Epidermal melanocyte (primary cell): ENCODE measurements around the gene ELAC1.
"Not testable (repeated sequence)": the region's sequence is repeated elsewhere in the genome, so short reads cannot be mapped to it uniquely, and the experiment has no call there.

ENCODE experiments used
- DNase-seq: peaks from one replicate; pipeline ENCODE4 v3.0.0; 2011; ENCODE audit warnings: low spot score; ENCODE audit not compliant: insufficient read length

ELAC1 gene, protein sequence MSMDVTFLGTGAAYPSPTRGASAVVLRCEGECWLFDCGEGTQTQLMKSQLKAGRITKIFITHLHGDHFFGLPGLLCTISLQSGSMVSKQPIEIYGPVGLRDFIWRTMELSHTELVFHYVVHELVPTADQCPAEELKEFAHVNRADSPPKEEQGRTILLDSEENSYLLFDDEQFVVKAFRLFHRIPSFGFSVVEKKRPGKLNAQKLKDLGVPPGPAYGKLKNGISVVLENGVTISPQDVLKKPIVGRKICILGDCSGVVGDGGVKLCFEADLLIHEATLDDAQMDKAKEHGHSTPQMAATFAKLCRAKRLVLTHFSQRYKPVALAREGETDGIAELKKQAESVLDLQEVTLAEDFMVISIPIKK

DNA sequence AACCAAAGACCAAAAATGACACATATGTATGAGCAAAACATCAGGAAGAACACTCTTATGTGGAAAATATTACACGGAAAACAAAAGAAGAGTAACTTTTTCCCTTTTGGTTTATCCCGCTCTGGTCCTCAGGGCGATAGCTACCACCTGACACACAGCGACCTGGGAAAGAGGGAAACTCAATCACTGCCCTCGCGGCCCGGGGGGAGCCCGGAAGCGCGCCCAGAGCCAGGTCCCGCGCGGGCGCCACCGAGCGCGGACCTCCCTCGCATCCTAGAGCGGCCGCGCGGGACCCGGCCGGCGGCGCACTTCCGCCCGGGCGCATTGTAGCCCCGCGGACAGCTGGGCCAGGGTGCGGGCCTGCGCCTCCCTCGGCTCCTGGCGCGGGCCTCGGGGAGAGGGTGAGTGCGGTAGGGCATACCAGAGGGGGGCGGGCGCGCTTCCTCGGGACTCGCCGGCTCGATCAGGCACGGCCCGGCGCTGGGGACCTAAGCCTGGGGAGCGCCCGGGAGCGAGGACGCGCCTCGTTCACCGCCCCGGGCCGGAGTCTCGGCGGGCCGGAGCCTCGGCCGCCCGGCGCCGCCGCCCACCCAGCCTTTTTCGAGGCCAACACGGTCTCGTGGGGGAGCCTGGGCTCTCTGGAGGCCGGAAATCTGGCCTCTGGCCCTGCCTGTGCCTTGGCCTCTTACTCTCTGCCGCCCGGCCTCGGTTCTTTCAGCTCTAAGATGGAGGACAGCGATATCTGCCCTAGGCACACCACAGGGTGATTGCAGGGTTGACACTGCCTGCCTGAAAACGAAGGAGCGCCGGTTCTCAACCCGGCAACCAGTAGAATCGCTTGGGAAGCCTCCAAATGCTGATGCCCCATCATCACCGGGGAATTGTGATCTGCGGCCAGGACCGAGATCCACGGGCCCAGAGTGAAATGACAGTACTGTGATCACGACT is at the start of gene ELAC1:
Gene ELAC1 (plus strand): TSS at position 327 of the 948 bp plus-strand sequence. CDS start 6,365 bp downstream, outside the sequence.
- peak; percentile 67 for DNase-seq

DNA sequence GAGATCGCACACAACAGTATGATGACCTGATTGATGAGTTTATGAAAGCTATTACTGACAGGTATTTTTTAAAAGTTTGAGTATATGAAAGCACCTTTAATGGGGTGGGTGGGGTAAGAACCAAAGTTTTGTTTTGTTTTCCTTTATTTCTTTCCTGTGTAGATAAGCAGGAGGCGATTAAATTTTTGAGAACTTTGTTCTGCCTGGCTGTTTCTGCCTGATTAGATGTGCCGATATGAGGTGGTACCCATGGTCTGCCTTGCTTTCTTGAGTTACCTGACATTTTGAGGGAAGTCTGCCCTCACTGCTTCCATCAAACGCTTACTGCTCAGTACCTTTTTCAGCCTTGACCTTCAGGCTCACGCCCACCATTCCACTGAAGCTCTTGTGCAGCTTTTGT is 49.7 kb upstream of the ELAC1 start:
- no peak for DNase-seq

DNA sequence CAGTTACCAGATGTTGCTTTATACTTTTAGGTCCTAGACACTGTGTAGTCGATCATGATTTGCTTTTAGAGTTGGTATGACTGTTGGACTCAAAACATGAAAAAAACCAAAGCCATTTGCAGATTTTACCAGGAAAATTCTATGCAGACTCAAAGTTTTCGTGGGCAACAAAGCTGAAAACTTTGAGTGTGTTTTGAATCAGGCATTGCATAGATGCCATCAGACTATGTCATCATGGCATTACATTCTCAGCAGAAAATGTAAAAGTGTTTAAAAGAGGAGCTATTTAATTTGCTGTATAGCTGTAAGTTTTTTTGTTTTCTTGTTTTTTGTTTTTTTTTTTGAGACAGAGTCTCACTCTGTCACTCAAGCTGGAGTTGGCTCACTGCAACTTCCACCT is 43.5 kb upstream of the ELAC1 start:
- DNase-seq, result no peak

DNA sequence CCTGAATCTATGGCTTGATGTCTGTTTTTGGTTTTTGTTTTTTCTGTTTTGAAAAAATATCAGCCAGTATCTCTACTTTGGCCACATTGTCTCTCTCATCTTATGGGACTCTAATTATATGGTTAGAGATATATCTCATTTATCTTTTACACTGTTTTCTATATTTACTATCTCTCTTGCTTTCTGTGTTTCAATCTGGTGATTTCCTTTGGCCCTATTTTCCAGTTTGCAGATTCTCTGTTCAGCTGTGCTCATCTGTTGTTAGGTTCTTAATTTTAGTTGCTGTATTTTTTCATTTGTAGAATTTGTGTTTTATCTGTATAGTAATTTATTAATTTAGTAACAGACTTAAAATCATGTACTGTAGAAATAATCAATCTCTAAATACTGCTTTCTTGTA is 41.3 kb upstream of the ELAC1 start:
- no peak for DNase-seq

DNA sequence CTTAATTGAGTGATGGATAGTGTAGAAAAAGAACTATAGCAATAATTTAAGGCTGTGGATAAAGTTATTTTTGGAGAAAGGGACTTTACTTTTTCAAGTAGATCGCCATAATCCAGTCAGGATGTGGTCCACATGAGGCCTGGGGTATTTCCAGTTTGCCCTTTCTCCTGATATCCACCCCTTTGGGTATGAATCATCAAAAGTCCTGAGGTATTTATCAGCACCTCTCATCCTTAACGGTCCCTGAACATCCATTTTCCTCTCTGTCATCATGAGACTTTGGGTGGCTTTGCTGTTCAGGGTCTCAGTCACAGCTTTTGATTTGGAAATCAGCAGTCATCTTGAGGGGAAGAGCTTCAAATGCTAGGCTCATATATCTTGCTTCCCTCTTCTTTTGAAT is 39.3 kb upstream of the ELAC1 start:
- no peak for DNase-seq

DNA sequence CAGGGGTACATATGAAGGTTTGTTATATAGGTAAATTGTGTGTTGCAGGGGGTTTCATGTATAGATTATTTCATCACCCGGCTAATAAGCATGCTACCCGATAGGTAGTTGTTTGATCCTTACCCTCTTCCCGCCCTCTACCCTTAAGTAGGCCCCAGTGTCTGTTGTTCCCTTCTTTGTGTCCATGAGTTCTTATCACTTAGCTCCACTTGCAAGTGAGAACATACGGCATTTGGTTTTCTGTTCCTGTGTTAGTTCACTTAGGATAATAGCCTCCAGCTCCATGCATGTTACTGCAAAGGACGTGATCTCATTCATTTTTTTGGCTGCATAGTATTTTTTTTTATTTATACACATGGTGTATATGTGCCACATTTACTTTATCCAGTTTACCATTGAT is 34.2 kb upstream of the ELAC1 start:
- no peak for DNase-seq

DNA sequence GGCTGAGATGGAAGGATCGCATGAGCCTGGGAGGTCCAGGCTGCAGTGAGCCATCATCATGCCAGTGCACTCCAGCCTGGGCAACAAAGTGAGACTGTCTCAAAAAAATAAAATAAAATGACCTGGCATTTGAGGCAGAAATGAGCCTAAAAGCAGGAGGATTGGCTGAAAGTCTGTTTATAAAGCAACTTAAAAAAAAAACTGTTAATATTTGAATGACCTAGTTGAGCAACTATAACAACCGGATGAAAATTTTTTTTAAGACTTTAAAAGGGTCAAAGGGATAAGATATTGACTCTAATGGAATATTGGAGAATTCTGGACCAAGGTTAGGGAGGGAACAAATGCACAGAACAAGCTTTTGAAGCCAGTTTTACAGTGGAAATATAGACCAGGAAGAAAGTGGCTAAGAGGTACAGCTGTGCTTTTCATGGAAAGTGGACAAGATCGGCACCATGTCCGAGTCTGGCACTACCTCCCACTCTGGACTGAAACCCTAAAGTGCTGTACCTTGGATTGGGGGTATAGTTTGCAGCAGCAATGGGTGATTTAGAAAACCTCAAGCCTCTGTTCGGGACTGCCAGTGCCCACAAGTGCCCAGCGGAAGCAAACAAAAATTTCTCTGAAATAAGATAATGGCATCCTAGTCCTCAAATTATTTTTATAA is 33.2 kb upstream of the ELAC1 start:
- DNase-seq, result no peak

DNA sequence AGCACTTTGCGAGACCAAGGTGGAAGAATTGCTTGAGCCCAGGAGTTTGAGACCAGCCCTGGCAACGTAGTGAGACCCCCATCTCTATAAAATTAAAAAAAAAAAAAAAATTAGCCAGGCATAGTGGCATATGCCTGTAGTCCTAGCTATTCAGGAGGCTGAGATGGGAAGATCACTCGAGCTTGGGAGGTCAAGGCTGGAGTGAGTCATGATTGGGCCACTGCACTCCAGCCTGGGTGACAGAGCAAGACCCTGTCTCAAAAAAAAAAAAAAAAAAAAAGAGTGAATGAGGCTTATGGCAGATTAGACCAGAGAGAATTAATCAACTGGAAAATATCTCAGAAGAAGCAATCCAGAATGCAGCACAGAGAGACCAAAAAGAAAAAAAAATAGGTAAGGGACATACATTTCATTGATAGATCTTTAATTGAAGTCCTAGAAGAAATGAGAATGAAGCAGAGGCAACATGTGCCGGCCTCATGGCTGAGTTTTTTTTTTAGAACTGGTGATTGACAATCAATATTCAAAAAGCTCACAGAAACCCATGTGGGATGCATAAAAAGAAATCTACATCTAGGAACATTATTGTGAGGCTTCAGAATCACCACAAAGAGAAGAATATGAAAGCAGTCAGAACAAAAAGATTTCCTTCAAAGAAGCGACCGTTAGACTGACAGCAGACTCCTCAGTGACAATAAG is 32.2 kb upstream of the ELAC1 start:
- no peak for DNase-seq

DNA sequence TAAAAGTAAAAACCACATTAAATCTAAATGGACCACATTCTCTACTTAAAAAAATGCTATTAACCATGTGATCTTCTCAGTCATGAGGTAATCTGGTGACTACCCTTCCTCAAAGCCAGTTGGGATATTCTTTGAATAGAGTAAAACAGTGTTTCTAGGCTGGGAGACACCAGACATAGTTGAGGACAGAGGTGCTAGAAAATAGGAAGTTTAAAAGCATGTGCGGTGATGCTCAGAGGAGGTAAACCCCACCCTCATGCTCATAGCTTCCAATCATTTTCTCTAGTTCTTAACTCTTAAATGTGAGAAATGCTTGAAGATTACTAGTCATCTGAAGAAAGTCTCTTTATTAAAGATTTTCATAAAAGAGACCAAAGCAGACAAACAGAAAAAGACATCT is 30.7 kb upstream of the ELAC1 start:
- DNase-seq, result no peak

DNA sequence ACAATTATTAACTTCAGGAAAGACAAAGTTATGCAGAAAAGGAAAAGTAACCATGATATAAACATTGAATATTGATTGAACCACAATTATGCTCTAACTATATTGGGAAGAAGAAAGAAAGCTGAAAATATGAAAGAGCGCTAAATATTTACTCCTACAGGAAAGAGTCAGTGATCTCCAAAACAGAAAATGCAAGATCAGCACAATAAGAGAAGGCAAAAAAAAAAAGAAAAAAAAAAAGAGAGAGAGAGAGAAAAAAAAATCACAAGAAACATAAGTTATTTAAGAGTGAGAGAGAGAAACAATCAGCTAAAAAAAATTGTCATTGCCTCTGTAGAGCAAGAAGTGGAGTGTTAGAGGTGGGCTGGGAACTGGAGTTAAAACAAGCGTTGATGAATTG is 28.9 kb upstream of the ELAC1 start:
- DNase-seq, result no peak

DNA sequence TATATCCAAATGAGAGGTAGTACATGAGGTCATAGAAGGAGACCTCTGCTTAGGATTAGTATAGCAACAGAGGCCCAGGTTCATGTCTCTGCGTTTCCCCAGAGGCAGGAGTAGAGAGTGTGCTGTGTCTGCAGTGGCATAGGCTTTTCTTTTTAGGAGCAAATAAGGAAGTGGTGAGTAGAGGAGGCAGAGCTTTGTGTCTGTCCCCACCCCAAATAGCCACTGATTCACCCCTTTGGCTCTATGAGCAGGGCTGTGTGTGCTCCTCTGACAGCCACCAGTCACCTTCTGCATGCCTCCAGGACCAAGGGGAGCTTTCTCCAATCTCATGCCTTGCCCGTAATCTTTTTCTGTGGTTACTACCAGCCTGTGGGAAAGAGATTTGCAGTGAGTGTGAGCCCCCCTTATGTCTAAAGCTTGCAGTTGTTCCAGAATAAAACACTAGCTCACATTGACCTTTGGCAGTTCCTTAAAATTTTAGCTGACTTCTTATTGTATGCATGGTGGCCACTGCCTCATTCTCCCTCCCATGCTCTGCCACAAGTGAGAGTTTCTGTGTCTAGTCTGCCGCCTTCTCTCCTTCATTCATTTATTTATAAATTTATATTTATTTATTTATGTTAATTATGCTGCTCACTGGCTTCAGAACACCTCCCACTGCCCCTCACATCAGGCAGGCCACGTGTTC is 23.5 kb upstream of the ELAC1 start:
- no peak for DNase-seq

DNA sequence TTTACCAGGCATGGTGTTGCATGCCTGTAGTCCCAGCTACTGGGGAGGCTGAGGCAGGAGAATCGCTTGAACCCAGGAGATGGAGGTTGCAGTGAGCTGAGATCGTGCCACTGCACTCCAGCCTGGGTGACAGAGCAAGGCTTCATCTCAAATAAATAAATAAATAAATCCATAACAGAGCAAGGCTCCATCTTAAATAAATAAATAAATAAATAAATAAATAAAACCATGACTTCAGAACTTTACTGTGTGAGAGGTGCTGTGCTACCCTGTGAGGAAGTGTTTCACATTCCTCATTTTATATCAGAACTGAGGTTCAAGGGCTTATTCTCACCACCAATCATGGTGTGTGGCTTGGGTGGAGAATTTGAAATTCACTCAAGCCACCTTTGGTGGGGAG is 21.9 kb upstream of the ELAC1 start:
- not testable (repeated sequence) for DNase-seq

DNA sequence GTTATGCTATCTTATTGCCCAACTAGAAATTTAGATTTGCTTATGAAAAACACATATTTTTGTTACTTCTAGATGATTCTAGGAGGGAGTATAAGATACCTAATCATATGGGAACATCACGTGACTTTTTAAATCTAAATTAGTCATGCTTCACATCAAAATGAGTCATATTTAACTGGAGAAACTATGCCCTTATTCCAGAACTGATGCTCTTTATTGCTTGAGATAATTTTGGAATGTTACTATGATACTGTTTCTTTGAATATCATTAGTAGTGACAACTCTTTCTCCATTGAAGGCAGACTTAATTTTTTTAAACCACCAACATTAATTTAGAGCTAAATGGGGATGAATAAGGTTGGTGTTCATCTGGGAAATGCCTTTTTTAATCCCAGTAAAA is 19.9 kb upstream of the ELAC1 start:
- DNase-seq, result no peak

DNA sequence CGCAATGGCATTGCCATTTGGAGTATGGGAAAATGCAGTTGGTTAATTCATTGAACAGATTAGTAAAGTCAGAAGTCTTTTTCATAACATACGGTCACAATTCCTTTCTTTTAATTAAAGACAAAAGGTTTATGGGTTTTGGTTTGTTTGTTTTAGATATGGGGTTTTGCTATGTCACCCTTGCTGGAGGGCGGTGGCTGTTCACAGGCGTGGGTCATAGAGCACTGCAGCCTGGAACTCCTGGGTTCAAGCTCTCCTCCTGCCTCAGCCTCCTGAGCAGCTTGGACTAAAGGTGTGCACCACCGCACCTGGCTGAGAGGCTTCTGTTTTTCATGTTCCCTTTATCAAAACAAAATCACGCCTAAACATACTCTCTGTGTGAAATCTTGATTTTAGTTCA is 18.7 kb upstream of the ELAC1 start:
- DNase-seq, result no peak

DNA sequence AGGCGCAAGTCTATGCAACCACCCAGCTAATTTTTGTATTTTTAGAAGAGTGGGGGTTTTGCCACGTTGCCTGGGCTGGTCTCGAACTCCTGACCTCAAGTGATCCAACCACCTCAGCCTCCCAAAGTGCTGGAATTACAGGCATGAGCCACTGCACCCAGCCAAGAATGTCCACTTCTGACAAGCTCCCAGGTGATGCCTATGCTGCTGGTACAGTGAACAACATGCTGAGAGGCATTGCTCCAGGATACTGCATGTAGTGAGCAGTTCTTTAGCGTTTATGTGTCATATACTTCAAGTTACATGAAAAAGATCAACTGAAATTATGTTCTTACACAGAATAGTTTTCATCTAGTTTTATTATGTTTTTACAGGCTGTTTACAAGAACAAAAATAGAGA is 17.2 kb upstream of the ELAC1 start:
- no peak for DNase-seq

DNA sequence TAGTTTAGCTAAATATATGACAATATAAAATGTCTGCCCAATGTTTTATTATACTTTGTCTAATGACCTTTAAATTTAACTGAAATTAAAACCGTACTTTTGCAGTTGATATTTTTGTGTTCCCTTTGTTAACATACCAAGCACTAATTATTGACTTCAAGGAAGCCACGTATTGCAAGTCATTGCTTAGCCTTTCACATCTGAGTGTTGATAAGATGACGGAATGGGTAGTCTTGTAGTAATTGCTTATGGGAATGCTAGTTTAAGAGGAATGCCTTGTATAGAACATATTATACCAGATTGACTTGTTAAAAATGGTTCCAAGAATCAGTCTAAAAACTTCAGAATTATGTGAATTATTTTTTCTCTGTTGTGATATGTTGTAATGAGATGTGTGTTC is 14.0 kb upstream of the ELAC1 start:
- DNase-seq, result no peak

DNA sequence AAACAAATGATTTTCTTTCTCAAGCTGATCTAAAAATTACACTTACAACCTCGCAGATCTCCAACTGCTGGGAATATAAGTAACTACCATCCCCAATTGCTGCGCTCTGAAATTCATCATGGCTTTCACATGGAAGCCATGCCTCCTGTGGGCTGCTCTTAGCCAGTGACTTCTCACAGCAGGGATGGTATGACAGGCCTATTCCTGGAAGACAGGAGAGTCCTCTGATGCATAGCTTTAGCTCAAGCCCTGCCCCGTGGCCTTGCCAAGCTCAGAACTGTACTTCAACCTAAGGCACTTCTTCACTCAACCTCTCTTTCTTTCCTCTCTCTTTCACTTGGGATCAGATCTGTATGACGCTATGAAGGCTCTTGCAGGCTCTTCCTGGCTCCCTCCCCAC is 12.6 kb upstream of the ELAC1 start:
- DNase-seq, result no peak

DNA sequence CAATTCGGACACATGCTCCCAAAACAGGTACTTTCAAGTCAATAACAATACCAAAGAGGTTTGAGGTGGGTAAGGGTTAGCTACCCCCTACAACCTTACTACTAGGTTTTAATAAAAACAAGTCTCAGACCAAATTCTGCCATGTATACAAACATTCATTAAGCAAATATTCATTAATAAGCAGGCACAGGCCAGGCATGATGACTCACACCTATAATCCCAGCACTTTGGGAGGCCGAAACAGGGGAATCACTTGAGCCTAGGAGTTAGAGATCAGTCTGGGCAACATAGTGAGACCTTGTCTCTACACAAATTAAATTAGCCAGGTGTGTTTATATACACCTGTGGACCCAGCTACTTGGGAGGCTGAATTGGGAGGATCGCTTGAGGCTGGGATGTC is 11.7 kb upstream of the ELAC1 start:
- DNase-seq, result no peak

DNA sequence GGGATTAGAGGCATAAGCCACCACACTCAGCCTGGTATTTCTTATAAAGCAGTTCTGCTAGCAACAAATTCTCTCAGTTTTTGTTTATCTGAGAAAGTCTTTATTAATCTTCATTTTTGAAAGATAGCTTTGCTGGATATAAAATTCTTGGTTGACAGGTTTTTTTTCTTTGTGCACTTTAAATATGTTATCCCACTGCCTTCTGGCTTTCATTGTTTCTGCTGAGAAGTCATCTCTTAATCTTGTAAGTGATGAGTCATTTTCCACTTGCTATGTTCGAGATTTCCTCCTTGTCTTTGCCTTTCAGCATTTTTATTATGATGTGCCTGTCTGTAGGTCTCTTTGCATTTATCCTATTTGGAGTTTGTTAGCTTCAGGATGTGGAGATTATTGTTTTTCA is 5.9 kb upstream of the ELAC1 start:
- no peak for DNase-seq

DNA sequence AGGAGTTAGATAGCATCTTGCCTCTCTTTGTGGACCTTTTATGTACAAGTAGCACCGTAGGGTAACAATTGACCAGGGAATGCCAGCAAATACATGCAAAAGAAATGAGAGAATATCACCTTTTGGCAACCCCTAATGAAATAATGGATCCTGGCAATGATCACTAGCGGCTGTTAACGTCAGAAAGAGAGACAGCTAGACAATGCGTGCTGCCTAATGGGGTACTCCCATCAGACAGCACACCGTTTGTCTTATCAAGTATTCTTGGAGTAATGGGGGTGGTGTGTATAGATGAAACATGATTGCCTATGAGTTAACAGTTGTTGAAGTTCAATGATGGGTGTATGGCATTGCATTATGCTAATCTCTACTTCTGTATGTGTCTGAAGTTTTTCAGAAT is 1.6 kb downstream of the ELAC1 start:
- DNase-seq, result no peak

DNA sequence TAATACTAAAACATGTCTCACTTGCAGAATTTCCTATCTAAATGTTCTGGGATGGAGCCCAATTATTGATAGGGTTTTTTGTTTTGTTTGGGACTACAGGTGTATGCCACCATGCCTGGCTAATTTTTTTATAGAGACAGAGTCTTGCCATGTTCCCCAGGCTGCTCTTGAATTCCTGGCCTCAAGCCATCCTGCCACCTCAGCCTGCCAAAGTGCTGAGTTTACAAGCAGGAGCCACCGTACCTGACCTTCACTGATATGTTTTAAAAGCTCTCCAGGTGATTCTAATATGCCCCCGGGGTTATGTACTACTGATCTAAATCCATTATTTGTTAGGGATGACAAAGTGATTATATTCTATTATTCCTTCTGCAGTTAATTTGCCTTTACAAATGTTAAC is 2.2 kb downstream of the ELAC1 start:
- DNase-seq, result no peak
